Stimulated activated CD4-positive, alpha-beta T cell treated with anti-CD3 and anti-CD28 coated beads, Interleukin-4, amount 100 ng/mL, for 1 hour (primary cell): ENCODE measurements around the gene OSBP2.
"Not testable (repeated sequence)": the region's sequence is repeated elsewhere in the genome, so short reads cannot be mapped to it uniquely, and the experiment has no call there.

Source experiments
- DNase-seq: peaks from one replicate; pipeline ENCODE4 v3.0.0-alpha.2; 2020

The OSBP2 gene

GRCh38 chr22:30694640-30695350 is at the start of gene OSBP2:
OSBP2 (plus strand) TSS chr22:30694874; CDS start chr22:30694910, 36 bp downstream.
- peak; percentile 39 for DNase-seq

- DNase-seq = no peak
Observed at GRCh38 chr22:30646518-30647160, 48.0 kb upstream of the OSBP2 start.

GRCh38 chr22:30647536-30647935 is 47.1 kb upstream of the OSBP2 start:
- DNase-seq = no peak

- no peak for DNase-seq
Observed at GRCh38 chr22:30648825-30649224, 45.8 kb upstream of the OSBP2 start.

- DNase-seq = peak; percentile 88
Observed at GRCh38 chr22:30649430-30650007, 45.2 kb upstream of the OSBP2 start.

- no peak for DNase-seq
Observed at GRCh38 chr22:30650508-30651116, 44.1 kb upstream of the OSBP2 start.

- DNase-seq = no peak
Observed at GRCh38 chr22:30652852-30653251, 41.8 kb upstream of the OSBP2 start.

GRCh38 chr22:30654361-30654760 is 40.3 kb upstream of the OSBP2 start:
- DNase-seq = no peak

- no peak for DNase-seq
Observed at GRCh38 chr22:30655532-30655931, 39.1 kb upstream of the OSBP2 start.

- DNase-seq = no peak
Observed at GRCh38 chr22:30662040-30662439, 32.6 kb upstream of the OSBP2 start.

- no peak for DNase-seq
Observed at GRCh38 chr22:30664798-30665197, 29.9 kb upstream of the OSBP2 start.

GRCh38 chr22:30665266-30665665 is 29.4 kb upstream of the OSBP2 start:
- no peak for DNase-seq

GRCh38 chr22:30665786-30666185 is 28.9 kb upstream of the OSBP2 start:
- DNase-seq = no peak

GRCh38 chr22:30667107-30667493 is 27.6 kb upstream of the OSBP2 start:
- no peak for DNase-seq

- peak; percentile 93 for DNase-seq
Observed at GRCh38 chr22:30667494-30668385, 26.9 kb upstream of the OSBP2 start, which contains the start of gene DUSP18. DUSP18 (minus strand) TSS chr22:30667875; CDS start chr22:30664003, 3,872 bp downstream.

GRCh38 chr22:30668386-30668710 is 26.3 kb upstream of the OSBP2 start:
- no peak for DNase-seq

- no peak for DNase-seq
Observed at GRCh38 chr22:30671071-30671470, 23.6 kb upstream of the OSBP2 start.

- no peak for DNase-seq
Observed at GRCh38 chr22:30673136-30673535, 21.5 kb upstream of the OSBP2 start.

- DNase-seq = no peak
Observed at GRCh38 chr22:30674482-30674881, 20.2 kb upstream of the OSBP2 start.

- DNase-seq = no peak
Observed at GRCh38 chr22:30675436-30675835, 19.2 kb upstream of the OSBP2 start.

GRCh38 chr22:30676565-30676964 is 18.1 kb upstream of the OSBP2 start:
- not testable (repeated sequence) for DNase-seq

GRCh38 chr22:30679895-30680690 is 14.6 kb upstream of the OSBP2 start:
- DNase-seq = not testable (repeated sequence)
